Activated CD4-positive, alpha-beta T cell treated with anti-CD3 and anti-CD28 coated beads, Interleukin-2, amount 50 U/mL, for 24 hours (primary cell): Measurements from ENCODE around the gene HNRNPA0.
"Not testable (repeated sequence)": the region's sequence is repeated elsewhere in the genome, so short reads cannot be mapped to it uniquely, and the experiment has no call there.

Experiments
- DNase-seq, 2 donors: peaks; one replicate each; pipeline ENCODE4 v3.0.0-alpha.2; 2020; ENCODE audit warnings: low read depth in 1 of 2, low spot score in 1 of 2

Gene HNRNPA0

DNA sequence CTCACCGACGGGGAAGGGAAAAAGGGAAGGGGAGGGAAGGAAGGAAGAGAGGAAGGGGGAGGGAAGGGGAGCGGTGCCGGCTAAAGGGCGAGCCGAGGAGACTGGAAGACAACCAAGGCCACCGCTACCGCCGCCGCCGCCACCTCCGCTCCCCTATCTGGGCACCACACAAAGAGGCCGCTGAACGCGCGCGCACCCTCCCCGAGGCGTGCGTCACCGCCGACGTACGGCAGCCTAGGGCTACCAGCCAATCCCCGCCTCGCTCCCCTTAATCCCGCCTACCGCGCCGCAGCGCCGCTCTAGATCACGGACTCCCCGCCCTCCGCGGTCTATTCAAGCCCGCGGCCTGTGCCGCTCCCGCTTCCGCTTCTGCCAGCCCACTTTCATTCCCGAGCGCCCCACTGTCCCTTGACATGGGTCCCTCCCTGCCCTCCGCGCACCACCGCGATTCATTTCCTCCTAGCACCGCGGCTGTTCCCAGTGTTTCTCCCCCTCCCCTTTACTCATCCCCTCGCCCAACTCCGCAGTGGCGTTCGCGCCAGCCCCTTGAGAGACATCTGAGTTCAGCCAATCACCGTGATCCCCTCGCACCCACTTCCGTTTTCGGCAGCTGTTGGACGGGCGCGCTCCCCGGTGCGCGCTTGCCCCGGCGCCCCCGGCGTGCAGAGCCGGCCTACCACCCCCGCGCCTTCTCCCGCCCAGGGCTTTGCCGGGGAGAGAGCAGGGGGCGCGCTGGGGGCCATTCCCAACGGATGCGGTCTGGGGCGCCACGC is at the start of gene HNRNPA0:
Gene HNRNPA0 (minus strand): TSS at position 176 of the 773 bp plus-strand sequence. CDS start 297 bp downstream, outside the sequence.
- DNase-seq, result peak; percentile 93 to 94

DNA sequence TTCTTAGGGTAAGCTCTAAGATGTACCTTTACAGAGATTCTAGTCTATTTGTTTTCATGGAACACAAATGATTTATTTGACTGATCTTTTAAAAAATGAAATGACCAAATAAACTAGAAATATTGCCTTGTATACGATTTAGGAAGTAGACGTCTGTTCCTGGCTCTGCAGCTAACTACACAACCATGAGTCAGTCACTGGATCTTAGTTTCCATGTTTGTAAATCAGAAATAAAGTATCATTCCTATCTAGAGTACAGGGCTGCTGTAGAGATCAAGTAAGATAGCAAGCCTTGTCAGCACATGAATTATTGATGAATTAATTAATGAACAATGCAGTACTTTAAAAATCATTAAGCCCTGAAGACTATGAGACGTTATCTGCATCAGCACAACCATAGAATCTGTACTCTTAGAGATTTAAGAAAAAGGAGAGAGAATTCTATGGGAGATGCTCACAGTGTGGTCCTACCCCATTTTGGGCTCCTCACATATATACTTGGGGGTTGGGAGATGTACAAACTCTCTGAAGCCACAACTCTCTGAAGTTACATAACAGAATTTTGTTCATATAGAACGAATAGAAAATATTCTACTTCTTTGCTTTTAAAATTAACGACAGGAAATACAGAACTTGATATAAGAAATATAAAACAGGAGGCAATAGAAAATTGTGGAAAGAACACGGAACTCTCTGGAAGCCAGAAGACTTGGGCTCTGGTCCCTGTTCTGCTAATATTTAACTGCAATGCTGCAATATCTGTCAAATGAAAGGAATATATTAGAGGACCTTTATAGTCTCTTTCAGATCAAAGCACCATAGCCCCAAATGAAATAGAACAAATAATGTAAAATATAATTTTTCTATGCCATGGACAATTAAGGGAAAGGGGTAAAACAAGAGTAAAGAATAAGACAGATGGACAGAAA is 48.4 kb upstream of the HNRNPA0 start:
- no peak for DNase-seq

DNA sequence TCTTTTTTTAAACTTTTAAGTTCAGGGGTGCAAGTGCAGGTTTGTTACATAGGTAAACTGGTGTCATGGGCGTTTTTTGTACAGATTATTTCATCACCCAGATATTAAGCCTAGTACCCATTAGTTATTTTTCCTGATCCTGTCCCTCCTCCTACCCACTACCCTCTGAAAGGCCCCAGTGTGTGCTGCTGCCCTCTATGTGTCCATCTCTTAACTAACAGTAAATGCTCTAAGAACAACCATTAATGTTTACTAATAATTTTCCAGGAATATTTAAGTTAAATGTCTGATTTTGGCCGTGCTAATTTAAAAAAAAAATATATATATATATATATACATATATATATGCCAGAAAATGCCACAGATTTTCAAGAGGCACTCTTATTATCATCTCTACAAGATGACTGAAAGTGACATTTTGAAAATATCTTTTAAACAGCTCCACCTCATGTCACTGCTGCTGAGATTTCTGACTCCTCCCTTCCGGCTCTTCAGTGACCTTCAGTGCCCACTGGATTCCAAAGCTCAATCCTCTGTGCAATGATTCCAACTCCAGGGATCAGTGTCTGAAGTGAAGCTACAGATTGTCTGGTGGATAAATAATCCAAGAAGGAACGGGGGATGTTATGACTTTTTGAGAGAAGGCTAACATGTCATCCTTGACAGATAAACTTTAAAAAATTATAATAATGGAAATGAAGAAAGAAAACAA is 46.7 kb upstream of the HNRNPA0 start:
- DNase-seq, result no peak

DNA sequence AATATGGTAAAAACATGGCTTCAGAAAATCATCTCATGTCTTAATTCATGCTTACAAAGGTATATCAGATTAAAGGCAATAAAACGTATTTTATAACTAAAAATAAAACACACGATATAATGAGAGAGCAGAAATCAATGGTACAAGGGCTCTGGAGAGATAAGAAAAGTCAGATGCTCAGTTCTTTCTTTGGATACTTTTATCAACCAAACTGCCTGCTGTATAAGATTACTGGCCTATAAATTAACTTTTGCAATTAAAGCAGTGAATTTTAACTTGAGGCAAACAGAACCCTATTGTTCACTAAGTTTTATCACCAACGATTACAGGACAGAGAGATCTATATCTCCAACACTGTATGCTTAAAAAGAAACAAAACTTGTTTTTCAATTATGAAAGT is 42.1 kb upstream of the HNRNPA0 start:
- no peak for DNase-seq

DNA sequence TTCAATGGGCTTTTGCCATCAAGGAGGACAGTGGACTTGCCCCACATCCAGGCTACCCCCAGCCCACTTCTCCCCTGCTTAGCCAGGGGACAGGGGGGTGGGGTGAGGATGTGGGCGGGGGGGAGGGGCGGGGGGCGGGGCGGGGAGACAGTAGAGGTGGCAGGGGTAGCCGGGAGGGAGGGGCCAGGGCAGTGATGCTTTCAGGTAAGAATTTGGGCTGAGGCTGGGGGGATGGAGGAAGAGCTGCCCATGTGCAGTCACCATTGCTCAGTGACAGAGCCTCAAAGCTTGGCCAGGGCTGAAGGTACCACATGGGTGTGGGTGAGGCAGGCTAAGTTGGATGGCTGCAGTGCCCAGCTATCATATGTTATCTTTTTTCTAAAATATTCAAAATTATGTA is 40.7 kb upstream of the HNRNPA0 start:
- no peak for DNase-seq

DNA sequence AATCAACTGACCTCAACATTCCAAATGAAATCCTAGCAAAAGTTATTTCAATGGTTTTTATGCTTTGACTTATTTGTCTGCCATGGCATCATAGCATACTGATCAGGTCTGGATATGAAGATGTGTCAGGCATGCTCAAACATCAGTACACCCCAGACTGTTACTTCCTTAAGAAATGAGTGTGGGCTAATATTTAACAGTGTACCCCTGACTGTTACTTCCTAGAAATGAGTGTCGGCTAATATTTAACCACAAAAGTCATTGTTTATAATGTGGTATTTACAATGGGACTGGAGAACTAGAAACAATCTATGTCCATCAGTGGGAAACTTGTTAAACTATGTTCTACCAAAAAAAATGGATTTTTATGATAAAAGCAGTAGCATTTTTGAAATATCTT is 38.1 kb upstream of the HNRNPA0 start:
- DNase-seq, result no peak

DNA sequence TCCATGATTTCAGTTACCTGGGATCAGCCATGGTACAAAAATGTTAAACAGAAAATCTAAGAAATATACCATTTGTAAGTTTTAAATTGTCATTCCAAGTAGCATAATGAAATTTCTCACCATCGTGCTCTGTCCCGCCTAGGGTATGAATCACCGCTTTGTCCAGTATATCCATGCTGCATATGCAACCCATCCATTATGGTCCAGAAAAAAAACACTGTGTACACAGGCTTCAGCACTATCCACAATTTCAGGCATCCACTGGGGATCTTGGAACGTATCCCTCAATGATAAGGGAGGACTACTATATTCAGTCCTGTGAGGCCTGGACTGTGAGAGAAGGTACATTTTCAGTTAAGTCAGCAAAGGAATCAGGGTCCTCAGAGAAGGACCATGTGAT is 37.6 kb upstream of the HNRNPA0 start:
- no peak for DNase-seq

DNA sequence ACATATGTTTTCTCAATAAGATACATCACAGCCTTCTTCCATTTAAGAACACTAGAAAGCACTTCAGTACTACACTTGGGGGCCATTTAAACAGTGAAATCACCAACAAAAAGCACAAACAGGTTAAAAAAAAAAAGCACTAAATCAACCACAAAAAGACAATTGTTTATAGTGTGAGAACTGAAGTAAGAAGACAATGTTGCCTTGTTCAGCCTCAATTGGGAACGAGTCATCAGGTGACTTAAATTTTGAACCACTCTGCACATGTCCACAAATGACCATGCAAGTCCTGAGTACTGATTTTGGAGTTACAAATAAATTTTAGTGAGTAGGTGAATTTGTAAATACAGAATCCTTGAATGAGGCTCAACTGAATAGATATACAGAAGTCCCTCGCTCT is 37.2 kb upstream of the HNRNPA0 start:
- DNase-seq, result no peak

DNA sequence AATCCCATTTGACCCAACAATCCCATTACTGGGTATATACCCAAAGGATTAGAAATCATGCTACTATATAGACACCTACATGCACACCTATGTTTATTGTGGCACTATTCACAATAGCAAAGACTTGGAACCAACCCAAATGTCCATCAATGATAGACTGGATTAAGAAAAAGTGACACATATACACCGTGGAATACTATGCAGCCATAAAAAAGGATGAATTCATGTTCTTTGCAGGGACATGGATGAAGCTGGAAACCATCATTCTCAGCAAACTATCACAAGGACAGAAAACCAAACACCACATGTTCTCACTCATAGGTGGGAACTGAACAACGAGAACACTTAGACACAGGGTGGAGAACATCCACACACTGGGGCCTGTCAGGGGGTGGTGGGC is 34.4 kb upstream of the HNRNPA0 start:
- DNase-seq, result not testable (repeated sequence)

DNA sequence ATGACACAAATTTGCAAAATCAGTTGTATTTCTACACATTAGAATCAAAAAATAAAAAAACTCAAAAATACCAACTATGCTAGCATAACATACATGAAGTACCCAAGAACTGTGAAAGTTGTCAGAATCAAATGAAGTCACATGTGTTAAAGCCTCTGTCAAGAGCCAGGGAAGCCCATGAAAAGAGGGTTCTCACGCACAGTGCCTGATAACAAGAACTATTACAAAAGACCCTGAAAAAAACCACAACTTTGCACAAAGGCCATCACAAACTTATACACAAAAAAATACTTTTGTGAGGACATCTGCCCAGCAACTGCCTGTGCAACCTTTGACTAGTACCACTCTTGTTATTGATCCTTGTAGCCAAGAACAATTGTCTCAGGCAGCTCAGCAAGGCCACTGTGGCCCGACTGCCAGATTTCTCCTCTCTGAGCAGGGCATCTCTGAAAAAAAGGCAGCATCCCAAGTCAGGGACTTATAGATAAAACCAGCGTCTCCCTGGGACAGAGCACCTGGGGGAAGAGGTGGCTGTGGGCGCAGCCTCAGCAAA is 28.9 kb upstream of the HNRNPA0 start:
- no peak for DNase-seq

DNA sequence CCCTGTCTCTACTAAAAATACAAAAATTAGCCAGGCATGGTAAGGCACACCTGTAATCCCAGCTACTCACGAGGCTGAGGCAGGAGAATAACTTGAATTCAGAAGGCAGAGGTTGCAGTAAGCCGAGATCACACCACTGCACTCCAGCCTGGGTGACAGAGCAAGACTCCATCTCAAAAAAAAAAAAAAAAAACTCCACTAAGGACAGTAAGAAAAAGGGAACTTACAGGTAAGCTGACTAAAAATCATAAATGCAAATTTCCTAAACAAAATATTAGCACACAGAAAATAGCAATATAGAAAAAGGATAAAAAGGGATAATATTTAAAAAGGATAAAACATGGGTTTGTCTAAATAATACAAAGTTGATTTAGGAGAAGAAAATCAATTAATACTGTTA is 27.9 kb upstream of the HNRNPA0 start:
- no peak for DNase-seq

DNA sequence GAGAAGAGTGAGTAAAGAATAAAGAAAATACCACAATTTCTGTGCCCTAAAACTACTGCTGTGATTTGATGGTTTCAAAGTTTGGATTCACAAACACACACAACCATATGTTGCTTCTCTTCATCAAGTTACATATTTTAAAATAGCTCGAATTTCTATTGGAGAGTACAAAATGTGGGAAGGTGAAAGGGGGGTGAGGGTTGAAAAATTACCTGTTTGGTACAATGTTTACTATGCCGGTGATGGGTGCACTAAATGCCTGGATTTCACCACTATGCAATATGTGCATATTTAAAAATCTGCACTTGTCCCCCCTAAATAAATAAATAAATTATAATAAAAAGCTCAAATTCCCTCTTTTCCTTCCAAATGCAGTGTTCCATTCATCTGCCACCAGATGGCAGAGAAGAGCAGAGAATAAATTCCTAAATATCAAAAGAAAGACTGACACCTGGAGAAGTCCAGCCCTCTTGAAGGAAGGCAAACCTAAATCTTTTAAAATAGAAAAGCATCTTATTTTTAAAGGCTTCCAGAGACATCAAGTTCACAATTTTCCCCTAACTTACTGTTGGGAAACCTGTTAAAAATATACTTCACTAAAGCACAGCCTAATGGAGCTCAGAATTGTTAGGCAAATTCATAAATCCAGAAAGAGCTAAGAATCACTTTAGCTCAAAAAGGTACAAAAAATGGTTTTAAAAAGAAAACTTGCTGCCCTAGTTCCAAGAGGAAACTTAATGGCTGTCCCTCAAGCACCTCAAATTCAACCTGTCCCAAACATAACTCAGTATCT is 24.8 kb upstream of the HNRNPA0 start:
- peak in 1 of 2 donors; percentile 2 for DNase-seq

DNA sequence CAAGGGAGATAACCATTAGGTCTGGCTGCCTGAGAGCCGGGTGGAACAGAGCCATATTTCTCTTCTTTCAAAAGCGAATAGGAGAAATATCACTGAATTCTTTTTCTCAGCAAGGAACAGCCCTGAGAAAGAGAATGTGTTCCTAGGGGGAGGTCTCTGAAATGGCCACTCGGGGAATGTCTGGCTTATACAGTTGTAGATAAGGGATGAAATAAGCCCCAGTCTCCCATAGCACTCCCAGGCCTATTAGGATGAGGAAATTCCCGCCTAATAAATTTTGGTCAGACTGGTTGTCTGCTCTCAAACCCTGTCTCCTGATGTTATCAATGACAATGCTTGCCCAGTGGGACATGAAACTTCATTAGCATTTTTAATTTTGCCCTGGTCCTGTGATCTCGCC is 13.8 kb upstream of the HNRNPA0 start:
- DNase-seq, result not testable (repeated sequence)

DNA sequence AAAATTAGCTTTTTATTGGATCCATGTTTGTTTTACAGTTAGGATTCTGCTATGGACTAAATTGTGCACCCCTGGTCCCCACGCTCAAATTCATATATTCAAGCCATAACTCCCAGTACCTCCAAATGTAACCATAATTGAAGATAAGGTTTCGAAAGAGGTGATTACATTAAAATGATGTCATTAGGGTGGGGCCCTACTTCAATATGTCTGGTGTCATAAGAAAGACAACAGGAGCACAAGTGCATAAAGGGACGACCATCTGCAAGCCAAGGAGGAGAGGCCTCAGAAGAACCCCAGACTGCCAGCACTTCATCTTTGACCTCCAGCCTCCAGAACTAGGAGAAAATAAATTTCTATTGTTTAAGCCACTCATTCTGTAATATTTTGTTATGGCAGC is 7.4 kb upstream of the HNRNPA0 start:
- no peak for DNase-seq

DNA sequence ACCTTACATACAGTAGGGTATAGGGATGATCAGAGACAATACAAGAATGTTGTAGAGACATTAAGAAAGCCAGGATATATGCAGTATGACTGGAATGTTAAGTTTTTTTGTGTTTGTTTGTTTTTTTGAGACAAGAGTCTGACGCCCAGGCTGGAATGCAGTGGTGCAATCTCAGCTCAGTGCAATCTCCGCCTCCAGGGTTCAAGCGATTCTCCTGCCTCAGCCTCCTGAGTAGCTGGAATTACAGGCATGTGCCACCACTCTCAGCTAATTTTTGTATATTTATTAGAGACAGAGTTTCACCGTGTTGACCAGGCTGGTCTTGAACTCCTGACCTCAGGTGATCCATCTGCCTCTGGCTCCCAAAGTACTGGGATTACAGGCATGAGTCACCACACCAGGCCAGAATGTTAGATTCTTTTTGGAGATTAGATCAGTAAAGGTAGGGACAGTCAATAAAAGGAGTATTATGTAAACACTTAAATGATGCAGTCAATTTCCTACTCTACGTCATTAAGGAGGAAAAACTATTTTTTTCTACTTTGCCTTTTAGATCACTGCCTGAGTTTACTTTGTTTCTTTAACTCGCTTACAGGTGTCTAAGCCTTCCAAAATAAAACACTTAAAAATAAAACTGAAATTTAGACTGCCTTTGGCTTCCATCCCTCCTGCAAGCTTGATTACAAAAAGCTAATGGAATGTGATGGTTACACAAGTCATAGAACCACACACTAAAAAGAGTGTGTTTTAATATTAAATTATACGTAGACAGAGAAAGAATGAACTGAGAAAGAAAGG is 6.8 kb upstream of the HNRNPA0 start:
- DNase-seq, result no peak

DNA sequence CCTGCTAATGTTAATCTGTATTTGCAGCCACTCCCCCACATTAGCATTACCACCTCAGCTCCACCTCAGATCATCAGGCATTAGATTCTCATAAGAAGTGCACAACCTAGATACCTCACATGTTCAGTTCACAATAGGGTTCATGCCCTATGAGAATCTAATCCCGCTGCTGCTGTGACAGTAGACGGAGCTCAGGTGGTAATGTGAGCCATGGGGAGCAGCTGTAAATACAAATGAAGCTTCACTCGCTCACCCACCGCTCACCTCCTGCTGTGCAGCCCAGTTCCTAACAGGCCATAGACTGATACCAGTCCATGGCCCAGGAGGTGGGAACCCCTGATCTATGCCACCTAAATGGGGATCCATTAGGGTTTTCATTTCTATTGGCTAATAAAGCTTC is 6.1 kb upstream of the HNRNPA0 start:
- no peak for DNase-seq

DNA sequence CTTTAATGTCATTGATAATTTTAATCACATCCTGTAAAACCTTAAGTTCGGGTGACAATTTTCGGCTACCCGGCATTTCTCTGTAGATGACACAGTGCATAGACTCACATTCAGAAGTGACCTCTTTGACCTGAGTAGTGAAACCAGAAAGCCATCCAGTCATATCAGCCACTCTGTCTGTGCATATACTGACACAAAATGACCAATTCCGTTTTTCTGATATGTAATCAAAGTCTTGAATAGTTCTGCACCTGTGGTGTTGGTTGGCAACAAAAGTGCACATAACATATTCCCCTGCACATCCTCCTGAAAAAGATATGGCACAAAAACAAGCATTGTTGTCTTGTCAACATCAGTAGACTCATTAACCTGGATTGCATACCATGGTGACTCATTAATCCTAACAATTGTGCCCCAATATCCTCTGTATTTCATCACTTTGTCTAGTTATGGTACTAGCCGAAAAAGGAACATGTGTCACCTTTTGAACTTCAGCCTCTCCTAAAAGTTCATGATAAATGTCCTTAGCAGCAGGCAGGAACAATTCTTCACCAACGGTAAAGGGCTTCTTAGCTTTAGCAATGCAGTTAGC is 4.6 kb upstream of the HNRNPA0 start:
- DNase-seq, result no peak

DNA sequence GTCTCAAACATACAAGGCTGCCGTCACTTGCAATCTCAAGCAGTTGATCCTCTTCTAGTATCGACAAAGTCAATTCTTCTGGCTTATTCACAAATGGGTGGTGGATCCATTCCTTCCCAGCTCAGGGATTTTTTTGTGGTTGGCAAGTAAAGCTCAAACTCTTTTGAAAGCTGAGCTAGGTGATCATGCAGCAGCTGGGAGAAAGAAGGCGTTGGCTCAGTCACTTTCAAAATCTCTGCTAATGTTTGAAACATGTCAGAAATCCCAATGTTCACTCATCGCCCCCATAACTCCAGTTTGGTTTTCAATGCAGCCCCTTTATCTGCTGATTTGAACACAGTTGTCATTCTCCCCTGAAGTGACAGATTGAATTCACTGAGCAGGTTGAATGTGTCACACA is 4.0 kb upstream of the HNRNPA0 start:
- no peak for DNase-seq

DNA sequence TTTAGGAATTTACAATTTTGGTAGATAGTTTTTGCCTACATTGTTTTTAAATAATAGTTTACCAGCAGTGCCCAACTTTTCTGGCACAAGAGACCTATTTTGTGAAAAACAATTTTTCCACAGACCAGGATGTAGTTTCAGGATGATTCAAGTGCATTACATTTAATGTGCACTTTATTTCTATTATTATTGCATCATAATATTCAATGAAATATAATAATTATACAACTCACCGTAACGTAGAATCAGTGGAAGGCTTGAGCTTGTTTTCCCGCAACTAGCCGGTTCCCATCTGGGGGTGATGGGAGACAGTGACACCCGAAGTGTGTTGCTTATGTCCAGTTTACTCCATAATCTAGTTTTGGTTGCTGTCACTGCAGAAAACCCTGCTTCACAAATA is 3.5 kb upstream of the HNRNPA0 start:
- no peak for DNase-seq
